HEK293 (cell line): ENCODE data around the gene CENPP.

Experiments
- CTCF ChIA-PET: fragments of 350-600 bp; formaldehyde crosslinking; extraction: SDS; loops from one replicate; lab custom pipeline; 2021; ENCODE audit warnings: antibody characterized with exemption; lab: Yijun Ruan, JAX
- POLR2A ChIA-PET: fragments of 300-600 bp; formaldehyde crosslinking; extraction: SDS; loops from one replicate; lab custom pipeline; 2020; ENCODE audit warnings: antibody characterized with exemption, inconsistent platforms; lab: Yijun Ruan, JAX
- H3K27ac ChIP-seq: fragments of 200-500 bp; sonication (Bioruptor generic); 2 replicates; pipeline ENCODE4 v1.5.1; 2014; ENCODE audit warnings: low read depth, low read length, control low read depth, inconsistent platforms; ENCODE audit errors: extremely low read depth
- H3K36me3 ChIP-seq, 2 experiments: fragments of 200-500 bp in 1 of 2; sonication (Bioruptor generic) in 1 of 2; 1 replicate in 1 of 2; 2 replicates in 1 of 2; pipeline ENCODE4 v1.5.1; 2014 to 2017; ENCODE audit warnings: inconsistent platforms in 2 of 2, low read length in 2 of 2; ENCODE audit not compliant: control insufficient read depth in 2 of 2, insufficient read depth in 1 of 2
- H3K4me1 ChIP-seq: fragments of 200-500 bp; sonication (Bioruptor generic); 2 replicates; pipeline ENCODE4 v1.5.1; 2014; ENCODE audit warnings: mild to moderate bottlenecking, low read length, inconsistent platforms; ENCODE audit not compliant: control insufficient read depth, insufficient read depth
- H3K4me3 ChIP-seq: 2 replicates; pipeline ENCODE4 v1.5.1; 2011; ENCODE audit warnings: low read depth, mild to moderate bottlenecking, control low read depth, low read length, moderate library complexity
- H3K9me3 ChIP-seq: fragments of 200-500 bp; sonication (Bioruptor generic); 2 replicates; pipeline ENCODE4 v1.5.1; 2014; ENCODE audit warnings: low read depth, low read length, inconsistent platforms; ENCODE audit not compliant: control insufficient read depth, insufficient read depth
- GLI4 ChIP-seq: fragments of 450-650 bp; formaldehyde crosslinking; IDR thresholded peaks from 2 replicates; pipeline ENCODE4 v1.5.1; 2016; ENCODE audit warnings: missing biosample characterization, missing genetic modification characterization
- GLIS1 ChIP-seq: fragments of 450-650 bp; formaldehyde crosslinking; IDR thresholded peaks from 2 replicates; pipeline ENCODE4 v1.5.1; 2016; ENCODE audit warnings: missing biosample characterization, missing genetic modification characterization
- OVOL3 ChIP-seq: fragments of 450-650 bp; formaldehyde crosslinking; IDR thresholded peaks from 2 replicates; pipeline ENCODE4 v1.5.1; 2016; ENCODE audit warnings: missing biosample characterization, missing genetic modification characterization
- PATZ1 ChIP-seq: fragments of 450-650 bp; formaldehyde crosslinking; IDR thresholded peaks from 2 replicates; pipeline ENCODE4 v1.5.1; 2016; ENCODE audit warnings: missing biosample characterization, missing genetic modification characterization
- WT1 ChIP-seq: fragments of 450-650 bp; formaldehyde crosslinking; IDR thresholded peaks from 2 replicates; pipeline ENCODE4 v1.5.1; 2016; ENCODE audit warnings: missing biosample characterization, missing genetic modification characterization
- ZBTB1 ChIP-seq: fragments of 450-650 bp; formaldehyde crosslinking; IDR thresholded peaks from 2 replicates; pipeline ENCODE4 v1.5.1; 2016; ENCODE audit warnings: missing biosample characterization, missing genetic modification characterization
- ZBTB17 ChIP-seq: fragments of 450-650 bp; formaldehyde crosslinking; IDR thresholded peaks from 2 replicates; pipeline ENCODE4 v1.5.1; 2016; ENCODE audit warnings: missing biosample characterization, missing genetic modification characterization
- ZBTB21 ChIP-seq: fragments of 450-650 bp; formaldehyde crosslinking; IDR thresholded peaks from 2 replicates; pipeline ENCODE4 v1.5.1; 2017; ENCODE audit warnings: missing biosample characterization, missing genetic modification characterization
- ZBTB26 ChIP-seq: fragments of 450-650 bp; formaldehyde crosslinking; optimal IDR thresholded peaks from 2 replicates; pipeline ENCODE3; 2016; ENCODE audit warnings: missing biosample characterization, mild to moderate bottlenecking, missing genetic modification characterization
- ZBTB48 ChIP-seq: fragments of 450-650 bp; formaldehyde crosslinking; IDR thresholded peaks from 2 replicates; pipeline ENCODE4 v1.5.1; 2016; ENCODE audit warnings: missing biosample characterization, missing genetic modification characterization
- ZBTB49 ChIP-seq: fragments of 450-650 bp; formaldehyde crosslinking; IDR thresholded peaks from 2 replicates; pipeline ENCODE4 v1.5.1; 2016; ENCODE audit warnings: missing biosample characterization, missing genetic modification characterization, low read depth
- ZFHX2 ChIP-seq: fragments of 450-650 bp; formaldehyde crosslinking; conservative IDR thresholded peaks from 2 replicates; pipeline ENCODE4 v1.5.1; 2016; ENCODE audit warnings: missing biosample characterization, missing genetic modification characterization
- ZNF157 ChIP-seq: fragments of 450-650 bp; formaldehyde crosslinking; IDR thresholded peaks from 2 replicates; pipeline ENCODE4 v1.5.1; 2016; ENCODE audit warnings: missing biosample characterization, missing genetic modification characterization
- ZNF26 ChIP-seq: fragments of 450-650 bp; formaldehyde crosslinking; IDR thresholded peaks from 2 replicates; pipeline ENCODE4 v1.5.1; 2016; ENCODE audit warnings: missing biosample characterization, missing genetic modification characterization
- ZNF274 ChIP-seq, 2 experiments: fragments of 200-500 bp in 1 of 2; fragments of 450-650 bp in 1 of 2; sonication (Bioruptor generic) in 1 of 2; formaldehyde crosslinking in 1 of 2; IDR thresholded peaks; 2 replicates each; pipeline versions ENCODE4 v1.5.1 to v1.6.1; 2014 to 2016; ENCODE audit warnings: borderline replicate concordance in 1 of 2, inconsistent platforms in 1 of 2, low read length in 1 of 2, missing biosample characterization in 1 of 2, missing genetic modification characterization in 1 of 2
- ZNF280D ChIP-seq: fragments of 450-650 bp; formaldehyde crosslinking; IDR thresholded peaks from 2 replicates; pipeline ENCODE4 v1.5.1; 2016; ENCODE audit warnings: missing biosample characterization, missing genetic modification characterization
- ZNF292 ChIP-seq: fragments of 450-650 bp; formaldehyde crosslinking; IDR thresholded peaks from 2 replicates; pipeline ENCODE4 v1.5.1; 2016; ENCODE audit warnings: low read depth, missing biosample characterization, missing genetic modification characterization, borderline replicate concordance
- ZNF473 ChIP-seq: fragments of 450-650 bp; formaldehyde crosslinking; IDR thresholded peaks from 2 replicates; pipeline ENCODE4 v1.5.1; 2017; ENCODE audit warnings: missing biosample characterization, missing genetic modification characterization
- ZNF530 ChIP-seq: fragments of 450-650 bp; formaldehyde crosslinking; IDR thresholded peaks from 2 replicates; pipeline ENCODE4 v1.5.1; 2016; ENCODE audit warnings: low read depth, missing biosample characterization, missing genetic modification characterization
- ZNF629 ChIP-seq: fragments of 450-650 bp; formaldehyde crosslinking; IDR thresholded peaks from 2 replicates; pipeline ENCODE4 v1.5.1; 2017; ENCODE audit warnings: missing biosample characterization, missing genetic modification characterization
- ZSCAN18 ChIP-seq: fragments of 450-650 bp; formaldehyde crosslinking; IDR thresholded peaks from 2 replicates; pipeline ENCODE4 v1.5.1; 2016; ENCODE audit warnings: missing biosample characterization, missing genetic modification characterization
- ZSCAN30 ChIP-seq: fragments of 450-650 bp; IDR thresholded peaks from 2 replicates; pipeline ENCODE4 v1.5.1; 2018; ENCODE audit warnings: missing biosample characterization, mild to moderate bottlenecking, missing genetic modification characterization, moderate library complexity

The CENPP gene

GRCh38 chr9:92663951-92664350 is 338.2 kb downstream of the CENPP start:
- Histone ChIP-seq H3K36me3 (peaks cover 0 to 35% of the 10 kb centered on the region in 2 experiments; a peak in 1 of 3 replicates), H3K27ac (no peak overlapping the region), H3K9me3 (no peaks in the 10 kb centered on the region), H3K4me1 (peaks cover 3% of the 10 kb centered on the region; the same call in 1 of the 2 replicates), H3K4me3 (no peak overlapping the region)
- CTCF ChIA-PET, result interaction anchor here (0.9 kb wide), 1 partner anchor 10 kb away, joined by 3 read pairs; no protein-coding TSS in a partner anchor
- TF ChIP-seq GLIS1 (tag by site-specific recombination) (no peak), ZNF629 (peak; percentile 43), ZBTB48 (tag by site-specific recombination) (no peak), ZSCAN30 (tag by site-specific recombination) (no peak), ZNF157 (no peak), ZNF274 (IDR thresholded peaks at IDR 0.05; ENCODE audit: low read length) (no peak), ZNF274 (tag by site-specific recombination; IDR thresholded peaks at IDR 0.05; ENCODE audit: borderline replicate concordance) (no peak), ZNF292 (no peak), ZNF530 (no peak)
- POLR2A ChIA-PET, result no interaction called here

DNA sequence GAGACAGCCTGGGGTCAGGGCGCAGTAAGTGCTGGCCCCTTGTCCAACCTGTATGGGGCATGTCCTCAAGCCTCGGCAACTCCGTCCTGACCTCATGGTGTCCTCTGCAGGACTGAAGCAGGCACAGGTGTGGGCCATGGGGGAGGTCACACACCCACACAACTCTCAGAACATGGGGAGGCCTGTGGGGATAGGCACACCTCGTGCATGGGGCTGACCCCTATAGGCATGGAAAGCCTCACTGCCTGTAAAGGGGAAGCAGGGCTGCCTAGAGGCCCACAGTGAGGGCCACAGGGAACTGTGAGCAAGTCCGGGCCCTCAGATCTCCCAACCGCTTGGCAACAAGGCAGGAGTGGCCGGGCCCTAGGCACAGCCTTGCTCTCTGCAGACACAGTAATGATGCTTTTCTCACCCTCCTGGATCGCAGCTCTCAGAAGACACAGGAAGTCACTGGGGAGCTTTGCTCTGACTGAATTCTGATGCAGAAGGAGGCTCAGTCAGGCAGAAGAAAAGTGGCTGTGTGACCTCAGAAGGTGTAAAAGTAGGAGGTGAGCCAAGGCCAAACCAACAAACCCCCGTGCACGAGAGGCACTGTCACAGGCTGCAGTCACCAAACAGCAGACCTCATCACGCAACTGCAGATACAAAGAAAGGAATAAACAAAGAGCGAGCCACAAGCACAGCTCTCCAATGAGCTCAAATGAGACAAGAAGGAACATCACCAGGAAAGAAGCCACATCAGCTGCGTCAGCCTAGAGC is 338.8 kb downstream of the CENPP start:
- no peaks in the 10 kb centered on the region for H3K9me3 ChIP-seq
- POLR2A ChIA-PET, result no interaction called here
- H3K4me1 ChIP-seq, result peaks cover 3% of the 10 kb centered on the region; the same call in 1 of the 2 replicates
- no peak overlapping the region for H3K4me3 ChIP-seq
- H3K36me3 ChIP-seq, result peaks cover 0 to 35% of the 10 kb centered on the region in 2 experiments; a peak in 1 of 3 replicates
- H3K27ac ChIP-seq, result no peak overlapping the region
- CTCF ChIA-PET, result interaction anchor here (0.6 kb wide), 1 partner anchor 12 kb away, joined by 3 read pairs; no protein-coding TSS in a partner anchor
- TF ChIP-seq ZFHX2 (tag by site-specific recombination) (0 out of 2 replicates have a peak, but pooled peaks have one; percentile 16), ZBTB26 (no peak), ZNF280D (no peak), ZNF26 (no peak), PATZ1 (tag by site-specific recombination) (no peak), ZNF473 (tag by site-specific recombination) (no peak), GLI4 (tag by site-specific recombination) (no peak), ZBTB17 (tag by site-specific recombination) (peak; percentile 74), ZBTB21 (tag by site-specific recombination) (no peak), ZBTB1 (tag by site-specific recombination) (no peak), ZBTB48 (tag by site-specific recombination) (no peak), WT1 (no peak), ZBTB49 (tag by site-specific recombination) (no peak), ZSCAN18 (no peak), OVOL3 (tag by site-specific recombination) (no peak)
